Neuronal stem cell (in vitro differentiated cells): ENCODE results near the gene ZFPL1.

Source experiments
- DNase-seq: peaks from one replicate; pipeline ENCODE4 v3.0.0-alpha.2; 2013; ENCODE audit warnings: low spot score
- H2AFZ ChIP-seq: one replicate; pipeline ENCODE4 v1.6.1; 2013; ENCODE audit warnings: mild to moderate bottlenecking, low read length, inconsistent platforms
- H2AK5ac ChIP-seq: 2 replicates; pipeline ENCODE4 v1.6.1; 2013; ENCODE audit warnings: low read depth, mild to moderate bottlenecking, inconsistent platforms, low read length, moderate library complexity, mixed read lengths
- H2BK120ac ChIP-seq: 2 replicates; pipeline ENCODE4 v1.6.1; 2013; ENCODE audit warnings: low read depth, mild to moderate bottlenecking, inconsistent platforms, low read length, moderate library complexity, mixed read lengths
- H2BK12ac ChIP-seq: one replicate; pipeline ENCODE4 v1.6.1; 2013; ENCODE audit warnings: low read length, inconsistent platforms
- H2BK15ac ChIP-seq: 2 replicates; pipeline ENCODE4 v1.6.1; 2013; ENCODE audit warnings: mild to moderate bottlenecking, low read length, inconsistent platforms, mixed read lengths
- H2BK5ac ChIP-seq: one replicate; pipeline ENCODE4 v1.6.1; 2013; ENCODE audit warnings: inconsistent platforms, mild to moderate bottlenecking, low read length, moderate library complexity
- H3K14ac ChIP-seq: one replicate; pipeline ENCODE4 v1.6.1; 2013; ENCODE audit warnings: low read length, inconsistent platforms
- H3K18ac ChIP-seq: 2 replicates; pipeline ENCODE4 v1.6.1; 2013; ENCODE audit warnings: low read length, inconsistent platforms
- H3K23ac ChIP-seq: 2 replicates; pipeline ENCODE4 v1.6.1; 2013; ENCODE audit warnings: low read depth, mild to moderate bottlenecking, mixed read lengths, low read length, inconsistent platforms; ENCODE audit not compliant: poor library complexity
- H3K27ac ChIP-seq: replicated peaks from 3 replicates; pipeline ENCODE4 v1.5.1; 2013; ENCODE audit warnings: low read length, inconsistent platforms
- H3K27me3 ChIP-seq, 3 experiments: 2 replicates each; pipeline ENCODE4 v1.6.1; 2013; ENCODE audit warnings: low read length in 3 of 3, mild to moderate bottlenecking in 2 of 3, inconsistent platforms in 1 of 3, low read depth in 1 of 3, mixed read lengths in 1 of 3, moderate library complexity in 1 of 3; ENCODE audit not compliant: control insufficient read depth in 3 of 3, insufficient read depth in 3 of 3
- H3K36me3 ChIP-seq, 2 donors: replicated peaks in 1 of 2; 2 replicates each; pipeline ENCODE4 v1.6.1; 2013; ENCODE audit warnings: low read length in 2 of 2; ENCODE audit not compliant: control insufficient read depth in 2 of 2, insufficient read depth in 2 of 2
- H3K4ac ChIP-seq: 2 replicates; pipeline ENCODE4 v1.6.1; 2013; ENCODE audit warnings: inconsistent platforms, mild to moderate bottlenecking, low read length, moderate library complexity
- H3K4me1 ChIP-seq, 2 donors: 1 replicate in 1 of 2; 2 replicates in 1 of 2; pipeline ENCODE4 v1.6.1; 2013; ENCODE audit warnings: low read length in 2 of 2, low read depth in 1 of 2; ENCODE audit not compliant: control insufficient read depth in 2 of 2, insufficient read depth in 1 of 2
- H3K4me2 ChIP-seq: one replicate; pipeline ENCODE4 v1.6.1; 2013; ENCODE audit warnings: mild to moderate bottlenecking, low read length, inconsistent platforms; ENCODE audit not compliant: insufficient read depth, poor library complexity, severe bottlenecking
- H3K4me3 ChIP-seq, 2 donors: 2 replicates each; pipeline ENCODE4 v1.5.1; 2013; ENCODE audit warnings: low read length in 2 of 2, mild to moderate bottlenecking in 2 of 2, inconsistent platforms in 1 of 2, moderate library complexity in 1 of 2
- H3K79me1 ChIP-seq: one replicate; pipeline ENCODE4 v1.6.1; 2013; ENCODE audit warnings: low read depth, mild to moderate bottlenecking, inconsistent platforms, low read length, moderate library complexity
- H3K9ac ChIP-seq: one replicate; pipeline ENCODE4 v1.6.1; 2013; ENCODE audit warnings: mild to moderate bottlenecking, low read depth, low read length, inconsistent platforms; ENCODE audit not compliant: poor library complexity
- H3K9me3 ChIP-seq, 2 donors: replicated peaks in 1 of 2; 2 replicates each; pipeline versions ENCODE3 to v1.6.1; 2013; ENCODE audit warnings: low read length in 2 of 2, mild to moderate bottlenecking in 2 of 2, inconsistent platforms in 1 of 2, low read depth in 1 of 2, mixed read lengths in 1 of 2, moderate library complexity in 1 of 2; ENCODE audit not compliant: control insufficient read depth in 2 of 2, insufficient read depth in 1 of 2
- H4K8ac ChIP-seq: one replicate; pipeline ENCODE4 v1.6.1; 2013; ENCODE audit warnings: low read depth, mild to moderate bottlenecking, inconsistent platforms, low read length, moderate library complexity
- H4K91ac ChIP-seq: one replicate; pipeline ENCODE4 v1.6.1; 2013; ENCODE audit warnings: low read length, low read depth, mild to moderate bottlenecking, inconsistent platforms; ENCODE audit not compliant: poor library complexity
- WGBS, 2 donors: extraction: QIAGEN DNeasy Blood & Tissue Kit; methylation state at CpG; one replicate each; pipeline ENCODE4 v1.1.7; 2013; ENCODE audit warnings: missing lambda C conversion rate in 2 of 2, mixed read lengths in 1 of 2; ENCODE audit not compliant: insufficient read length in 2 of 2, insufficient replicate concordance in 1 of 2; ENCODE audit errors: extremely low coverage in 2 of 2; 5-methylcytosine and 5-hydroxymethylcytosine counted together

Gene ZFPL1

DNA sequence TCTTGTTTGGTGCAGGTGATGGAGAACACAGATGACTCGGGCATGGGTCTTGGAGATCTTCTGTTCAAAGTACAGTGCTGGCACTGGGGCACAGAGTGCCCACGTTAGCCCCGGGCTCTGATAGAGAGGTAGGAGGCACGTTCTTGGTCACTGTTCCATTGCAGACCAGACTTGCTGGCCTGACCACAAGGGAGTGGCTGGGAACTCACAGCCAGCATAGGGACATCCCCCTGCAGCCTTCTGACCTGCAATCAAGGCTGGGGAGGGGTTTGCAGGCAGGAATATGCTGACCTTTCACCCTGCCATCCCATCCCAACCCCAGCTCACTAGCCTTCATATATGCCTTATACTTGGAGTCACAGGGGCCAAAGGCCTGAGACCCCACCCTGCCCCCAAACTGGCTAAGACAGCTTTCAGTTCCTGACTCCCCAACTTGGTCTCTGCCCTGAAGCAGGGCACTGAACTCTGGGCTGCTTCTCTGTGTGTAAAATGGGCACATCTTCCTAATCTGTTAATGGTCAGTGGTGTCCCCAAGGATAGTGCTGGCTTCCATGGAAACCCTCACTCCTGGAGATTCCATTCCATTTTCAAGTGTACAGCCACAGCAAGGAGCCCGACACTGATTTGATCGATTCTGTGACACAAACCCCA is 42.7 kb downstream of the ZFPL1 start:
- H3K27ac ChIP-seq: no peak overlapping the region
- H3K4me1 ChIP-seq: peaks cover 0 to 5% of the 10 kb centered on the region in 2 donors
- WGBS, 2 donors: no CpG with 5 or more reads among the region's 6 CpGs
- no peak overlapping the region for H3K18ac ChIP-seq
- no peak overlapping the region for H3K4ac ChIP-seq
- H3K4me2 ChIP-seq: no peak overlapping the region
- H2BK15ac ChIP-seq: no peak overlapping the region
- no peak for DNase-seq
- H3K9me3 ChIP-seq: no peaks in the 10 kb centered on the region
- H3K27me3 ChIP-seq: no peaks in the 10 kb centered on the region
- H4K91ac ChIP-seq: no peak overlapping the region
- no peak overlapping the region for H4K8ac ChIP-seq
- no peak overlapping the region for H3K23ac ChIP-seq
- H2BK5ac ChIP-seq: no peak overlapping the region
- no peak overlapping the region for H3K14ac ChIP-seq
- no peak overlapping the region for H2BK120ac ChIP-seq
- no peak overlapping the region for H2AFZ ChIP-seq
- H3K36me3 ChIP-seq: peaks cover 59 to 80% of the 10 kb centered on the region in 2 donors
- H2BK12ac ChIP-seq: no peak overlapping the region
- no peak overlapping the region for H3K9ac ChIP-seq
- H3K79me1 ChIP-seq: peaks cover 3% of the 10 kb centered on the region
- H3K4me3 ChIP-seq: peak overlapping the region in 1 of 2 donors; percentile 12
- H2AK5ac ChIP-seq: no peak overlapping the region

GRCh38 chr11:65127473-65128181 is 43.6 kb downstream of the ZFPL1 start:
- Histone ChIP-seq H3K4me2 (no peak overlapping the region), H2BK12ac (no peak overlapping the region), H3K27ac (no peak overlapping the region), H3K4me3 (no peak overlapping the region), H2AK5ac (no peak overlapping the region), H4K8ac (no peak overlapping the region), H3K14ac (no peak overlapping the region), H3K27me3 (no peaks in the 10 kb centered on the region), H3K23ac (no peak overlapping the region), H2BK120ac (no peak overlapping the region), H3K36me3 (peaks cover 67 to 89% of the 10 kb centered on the region in 2 donors), H4K91ac (no peak overlapping the region), H3K4ac (no peak overlapping the region), H3K4me1 (peaks cover 0 to 5% of the 10 kb centered on the region in 2 donors), H2BK15ac (no peak overlapping the region), H2BK5ac (no peak overlapping the region), H3K79me1 (peaks cover 7% of the 10 kb centered on the region), H3K9me3 (no peaks in the 10 kb centered on the region), H3K9ac (no peak overlapping the region), H2AFZ (no peak overlapping the region), H3K18ac (no peak overlapping the region)
- no peak for DNase-seq
- no CpG with 5 or more reads among the region's 12 CpGs for WGBS, 2 donors

GRCh38 chr11:65128182-65129145 is 44.4 kb downstream of the ZFPL1 start:
- no peak overlapping the region for H2BK120ac ChIP-seq
- no CpG with 5 or more reads among the region's 15 CpGs for WGBS, 2 donors
- H3K23ac ChIP-seq: no peak overlapping the region
- H3K14ac ChIP-seq: no peak overlapping the region
- H2BK15ac ChIP-seq: no peak overlapping the region
- no peaks in the 10 kb centered on the region for H3K27me3 ChIP-seq
- H2AFZ ChIP-seq: no peak overlapping the region
- peaks cover 5 to 6% of the 10 kb centered on the region in 2 donors for H3K4me1 ChIP-seq
- H2BK5ac ChIP-seq: no peak overlapping the region
- no peak overlapping the region for H3K4ac ChIP-seq
- peaks cover 71 to 91% of the 10 kb centered on the region in 2 donors for H3K36me3 ChIP-seq
- H3K9ac ChIP-seq: no peak overlapping the region
- no peak overlapping the region for H2BK12ac ChIP-seq
- no peaks in the 10 kb centered on the region for H3K9me3 ChIP-seq
- no peak for DNase-seq
- no peak overlapping the region for H3K18ac ChIP-seq
- no peak overlapping the region for H2AK5ac ChIP-seq
- no peak overlapping the region for H3K4me2 ChIP-seq
- peaks cover 14% of the 10 kb centered on the region for H3K79me1 ChIP-seq
- H3K4me3 ChIP-seq: no peak overlapping the region
- no peak overlapping the region for H4K91ac ChIP-seq
- no peak overlapping the region for H3K27ac ChIP-seq
- no peak overlapping the region for H4K8ac ChIP-seq
